Vagina (tissue), 2 donors: ENCODE data around the gene ZNF664.

ENCODE experiments used
- CTCF ChIP-seq, 3 experiments: fragments of 450-650 bp in 2 of 3; fragments of 200-600 bp in 1 of 3; sonication (generic) in 1 of 3; IDR thresholded peaks; one replicate each; pipeline ENCODE4 v1.5.1; 2017 to 2019; ENCODE audit warnings: antibody characterized with exemption in 3 of 3, mild to moderate bottlenecking in 2 of 3, moderate library complexity in 2 of 3
- POLR2A ChIP-seq, 2 donors: fragments of 450-650 bp; IDR thresholded peaks; one replicate each; pipeline ENCODE4 v1.6.1; 2017; ENCODE audit warnings: antibody characterized with exemption in 2 of 2, mild to moderate bottlenecking in 2 of 2, moderate library complexity in 2 of 2
- POLR2AphosphoS5 ChIP-seq, 2 donors: sonication (generic); formaldehyde crosslinking; IDR thresholded peaks; one replicate each; pipeline ENCODE4 v1.9.0; 2017; ENCODE audit warnings: antibody characterized with exemption in 2 of 2, mild to moderate bottlenecking in 2 of 2, low read depth in 1 of 2; ENCODE audit not compliant: insufficient read depth in 1 of 2

- no peak for TF ChIP-seq CTCF (IDR thresholded peaks at IDR 0.05)
- no peak for TF ChIP-seq POLR2AphosphoS5 (IDR thresholded peaks at IDR 0.05; ENCODE audit: insufficient read depth in 1 of 2, low read depth in 1 of 2)
- TF ChIP-seq POLR2A (IDR thresholded peaks at IDR 0.05) = no peak
Observed at GRCh38 chr12:123942238-123942653, 30.8 kb upstream of the ZNF664 start.
